Islet precursor cell (in vitro differentiated cells): ENCODE measurements around the gene MGAT4A.
A peak's percentile ranks its signal among the peaks of the same experiment; 100 is the strongest.
"Not testable (repeated sequence)": the region's sequence is repeated elsewhere in the genome, so short reads cannot be mapped to it uniquely, and the experiment has no call there.

Experiments used
- DNase-seq: peaks from one replicate; pipeline ENCODE4 v3.0.0-alpha.2; 2018

The MGAT4A gene

GRCh38 chr2:98759338-98759737 is 28.4 kb upstream of the MGAT4A start:
- peak; percentile 1 for DNase-seq

DNA sequence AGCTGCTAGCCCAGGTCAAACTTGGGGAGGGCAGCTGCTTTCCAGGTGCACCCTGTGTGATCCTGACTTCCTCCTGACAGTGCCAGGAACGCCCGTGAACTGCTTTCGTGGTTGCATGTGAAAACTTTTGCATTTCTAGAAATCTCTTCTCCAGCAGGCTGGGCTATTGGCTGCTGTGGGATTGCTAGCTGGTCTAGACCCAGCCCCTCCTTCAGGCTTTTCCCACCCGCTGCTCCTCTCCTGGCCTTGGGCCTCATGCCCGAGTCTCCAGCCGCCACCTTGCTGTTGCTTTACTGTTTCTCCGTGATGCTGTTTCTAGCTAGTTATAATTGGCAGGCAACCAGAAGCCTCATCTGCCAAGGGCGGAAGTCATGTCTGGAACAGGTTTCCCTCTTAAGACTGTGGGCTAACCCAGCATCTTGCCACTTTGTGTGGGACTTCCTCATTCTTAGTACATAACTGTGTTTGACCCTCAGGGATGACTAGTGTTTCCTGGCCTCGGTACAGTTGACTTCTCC is 27.0 kb upstream of the MGAT4A start:
- DNase-seq = no peak

DNA sequence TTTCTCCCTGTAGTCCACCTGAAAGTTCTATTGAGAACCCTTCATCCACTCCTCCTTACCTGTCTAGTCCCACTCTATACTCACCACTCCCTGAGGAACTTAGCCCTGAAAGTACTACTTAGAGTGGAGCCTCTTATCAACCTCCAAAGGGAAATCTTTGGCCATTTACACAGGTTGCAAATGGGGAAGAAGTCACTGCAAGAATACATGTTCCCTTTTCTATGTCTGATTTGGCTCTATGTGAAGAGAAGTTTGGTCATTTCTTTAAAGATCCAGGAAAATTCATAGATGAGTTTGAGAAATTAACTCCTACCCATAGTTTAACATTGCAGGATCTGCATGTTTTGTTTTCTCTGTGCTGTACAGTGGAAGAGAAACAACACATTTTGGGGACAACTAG is 22.9 kb upstream of the MGAT4A start:
- DNase-seq = no peak

- not testable (repeated sequence) for DNase-seq
These were observed 21.8 kb upstream of the MGAT4A start for GRCh38 chr2:98752711-98753110.

- DNase-seq = peak; percentile 22
These were observed 20.8 kb upstream of the MGAT4A start for GRCh38 chr2:98751748-98752147.

- peak; percentile 22 for DNase-seq
These were observed 19.8 kb upstream of the MGAT4A start for GRCh38 chr2:98750593-98751282.

DNA sequence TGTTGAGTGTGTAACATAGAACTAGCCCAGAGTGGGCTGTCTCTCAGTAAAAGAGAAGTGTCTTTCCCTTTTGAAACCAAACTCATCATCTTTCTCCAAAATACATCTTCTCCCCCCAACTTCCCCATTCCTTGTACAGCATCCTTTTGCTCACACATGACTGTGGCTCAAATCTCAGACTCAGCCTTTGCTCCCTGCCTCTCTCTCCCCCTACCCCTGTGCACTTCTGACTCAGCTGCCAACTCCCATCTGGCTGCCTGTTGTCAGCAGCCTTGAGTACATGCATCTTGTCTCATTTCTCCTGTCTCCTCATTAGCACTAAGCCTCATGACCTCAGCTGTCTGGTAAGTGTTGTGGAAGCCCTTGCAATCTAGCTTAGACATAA is 18.1 kb upstream of the MGAT4A start:
- DNase-seq = peak; percentile 80

DNA sequence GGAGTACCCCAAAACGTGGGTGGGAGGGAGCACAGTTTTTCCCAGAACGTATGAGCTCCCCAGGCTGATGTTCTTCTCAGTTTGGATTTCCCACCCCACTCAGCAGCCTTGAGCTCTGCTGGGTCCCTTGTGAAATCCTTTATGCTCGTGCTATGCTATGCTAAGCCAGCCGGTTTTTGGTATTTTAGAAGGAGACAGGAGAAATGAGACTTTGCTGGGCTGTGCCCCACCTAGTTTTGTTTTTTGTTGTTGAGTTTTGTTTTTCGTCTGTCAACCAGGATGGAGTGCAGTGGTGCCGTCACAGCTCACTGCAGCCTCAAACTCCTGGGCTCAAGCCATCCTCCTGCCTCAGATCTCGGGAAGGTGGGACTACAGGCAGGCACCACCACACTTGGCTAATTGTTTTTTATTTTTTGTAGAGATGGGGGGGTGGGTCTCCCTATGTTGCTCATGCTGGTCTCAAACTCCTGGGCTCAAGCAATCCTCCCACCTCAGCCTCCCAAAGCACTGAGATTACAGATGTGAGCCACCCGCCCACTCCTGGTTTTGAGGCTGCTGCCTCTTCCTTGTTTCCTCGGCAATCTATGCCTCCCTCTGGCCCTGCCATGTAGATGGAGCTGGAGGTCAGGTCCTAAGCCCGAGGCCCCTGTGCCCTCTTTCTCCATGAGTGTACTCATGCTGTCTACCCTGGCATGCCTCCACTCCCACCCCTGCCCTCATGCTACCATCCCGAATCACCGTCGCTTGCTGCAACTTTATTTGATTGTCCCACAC is 17.5 kb upstream of the MGAT4A start:
- DNase-seq = no peak

GRCh38 chr2:98747888-98748287 is 17.0 kb upstream of the MGAT4A start:
- DNase-seq = no peak

- no peak for DNase-seq
These were observed 15.5 kb upstream of the MGAT4A start for GRCh38 chr2:98746426-98746825.

DNA sequence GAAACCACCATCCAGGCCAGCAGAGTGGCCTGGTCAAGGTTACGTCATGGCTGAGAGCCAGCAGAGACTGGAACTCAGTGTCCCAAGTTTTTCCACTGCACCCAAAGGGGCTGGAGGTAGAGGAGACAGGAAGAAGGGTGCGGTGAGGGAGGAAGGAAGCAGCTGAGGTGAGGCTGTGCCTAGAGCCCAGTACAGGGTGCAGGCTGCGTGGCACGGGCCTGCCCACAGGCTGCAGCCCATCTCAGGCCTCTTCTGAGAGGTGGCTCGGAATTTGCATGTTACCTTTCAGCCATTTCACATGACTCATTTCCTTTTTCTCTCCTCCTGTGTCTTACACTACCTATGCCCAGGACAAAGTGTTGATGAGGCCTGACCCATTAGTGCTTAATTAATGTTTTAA is 13.7 kb upstream of the MGAT4A start:
- no peak for DNase-seq

DNA sequence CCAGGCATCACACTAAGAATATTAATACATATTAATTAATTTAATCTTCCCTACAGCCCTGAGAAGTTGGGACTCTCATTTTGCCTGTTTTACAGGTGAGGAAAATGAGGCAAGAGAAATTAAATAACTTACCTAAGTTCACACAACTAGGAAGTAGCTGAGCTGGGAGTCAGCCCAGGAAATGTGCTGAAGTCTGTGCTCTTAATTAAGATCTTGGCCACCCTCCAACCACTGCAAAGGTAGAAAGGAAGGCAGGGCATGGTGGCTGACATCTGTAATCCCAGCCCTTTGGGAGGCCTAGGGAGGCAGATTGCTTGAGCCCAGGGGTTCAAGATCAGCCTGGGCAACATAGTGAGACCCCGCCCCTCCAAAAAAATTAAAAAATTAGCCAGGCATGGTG is 12.9 kb upstream of the MGAT4A start:
- no peak for DNase-seq

DNA sequence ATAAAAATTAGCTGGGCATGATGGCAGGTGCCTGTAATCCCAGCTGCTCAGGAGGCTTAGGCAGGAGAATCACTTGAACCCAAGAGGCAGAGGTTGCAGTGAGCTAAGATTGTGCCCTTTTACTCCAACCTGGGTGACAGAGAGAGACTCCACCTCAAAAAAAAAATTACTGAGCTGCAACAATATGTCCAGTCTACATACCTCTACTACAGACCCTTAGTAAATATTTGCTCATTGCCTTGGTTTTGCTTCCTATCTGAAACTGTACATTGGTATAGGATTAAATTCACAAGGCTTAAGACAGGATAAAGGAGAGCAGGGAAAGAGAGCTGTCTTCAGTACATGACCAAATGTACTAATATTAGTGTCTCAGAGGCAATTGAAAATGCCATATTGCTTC is 8.1 kb upstream of the MGAT4A start:
- DNase-seq = no peak

GRCh38 chr2:98738304-98738703 is 7.4 kb upstream of the MGAT4A start:
- DNase-seq = no peak

DNA sequence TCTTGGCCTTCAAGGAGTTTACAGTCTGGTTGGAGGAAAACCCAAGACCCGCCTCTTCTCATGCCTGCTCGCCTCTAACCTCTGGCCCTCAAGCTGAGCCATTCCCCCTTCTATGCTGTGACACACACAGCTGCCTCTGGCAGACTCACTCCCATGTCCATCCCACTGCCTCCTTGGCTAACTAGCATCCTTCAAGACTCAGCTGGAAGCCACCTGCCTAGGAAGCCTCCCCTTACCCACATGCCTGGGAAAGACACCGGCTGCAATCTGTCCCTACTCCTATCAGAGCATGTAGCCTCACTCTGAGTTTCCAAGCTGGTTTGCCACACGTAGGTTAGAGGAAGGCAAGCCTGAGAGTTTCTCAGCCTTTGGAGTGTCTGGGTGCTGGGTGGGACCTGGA is 6.9 kb upstream of the MGAT4A start:
- DNase-seq = no peak

DNA sequence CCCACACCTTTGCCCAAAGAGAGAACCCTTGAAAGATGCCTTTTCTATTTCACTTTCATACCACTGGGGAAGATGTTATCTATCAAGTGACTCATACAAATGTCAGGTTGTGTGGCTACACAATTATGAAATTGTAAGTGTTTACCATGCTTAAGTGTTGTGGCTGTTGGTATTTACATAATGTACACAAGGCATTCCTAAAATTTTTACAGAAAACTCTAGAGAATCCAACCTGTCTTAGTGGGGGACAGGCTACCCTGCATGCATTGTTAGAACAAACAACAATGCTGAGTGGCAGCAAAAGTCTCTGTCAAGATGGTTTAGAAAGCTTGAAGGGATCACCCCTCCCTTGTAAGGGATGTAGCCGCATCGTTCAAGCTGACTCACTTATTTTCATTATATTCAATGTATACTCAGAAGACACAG is 5.5 kb upstream of the MGAT4A start:
- no peak for DNase-seq

DNA sequence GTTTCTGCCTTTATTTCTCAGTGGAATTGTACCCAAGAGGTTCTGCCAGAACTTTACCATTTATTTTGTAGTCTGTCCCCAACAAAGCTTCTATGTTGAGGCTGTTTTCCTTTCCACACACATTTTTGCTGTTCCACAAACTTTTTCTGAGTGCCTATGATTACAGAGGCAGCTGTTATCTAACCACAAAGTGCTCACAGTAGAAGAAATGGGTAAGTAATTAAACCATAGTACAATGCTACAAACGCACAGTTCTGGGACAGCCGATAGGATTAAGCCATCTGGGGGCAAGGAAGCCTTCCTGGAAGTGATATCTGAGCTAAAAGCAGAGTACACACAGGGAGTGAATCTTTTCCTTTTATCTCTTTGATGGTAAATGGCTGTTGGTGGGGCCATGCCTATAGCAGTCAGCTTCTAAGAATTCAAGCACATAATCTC is 3.9 kb upstream of the MGAT4A start:
- DNase-seq = peak; percentile 69

- DNase-seq = no peak
These were observed 3.2 kb upstream of the MGAT4A start for GRCh38 chr2:98734162-98734561.

- DNase-seq = no peak
These were observed 1.6 kb upstream of the MGAT4A start for GRCh38 chr2:98732430-98733051.

GRCh38 chr2:98731894-98732349 is 990 bp upstream of the MGAT4A start:
- no peak for DNase-seq

GRCh38 chr2:98730707-98731040 is 258 bp downstream of the MGAT4A start:
- DNase-seq = peak; percentile 77

DNA sequence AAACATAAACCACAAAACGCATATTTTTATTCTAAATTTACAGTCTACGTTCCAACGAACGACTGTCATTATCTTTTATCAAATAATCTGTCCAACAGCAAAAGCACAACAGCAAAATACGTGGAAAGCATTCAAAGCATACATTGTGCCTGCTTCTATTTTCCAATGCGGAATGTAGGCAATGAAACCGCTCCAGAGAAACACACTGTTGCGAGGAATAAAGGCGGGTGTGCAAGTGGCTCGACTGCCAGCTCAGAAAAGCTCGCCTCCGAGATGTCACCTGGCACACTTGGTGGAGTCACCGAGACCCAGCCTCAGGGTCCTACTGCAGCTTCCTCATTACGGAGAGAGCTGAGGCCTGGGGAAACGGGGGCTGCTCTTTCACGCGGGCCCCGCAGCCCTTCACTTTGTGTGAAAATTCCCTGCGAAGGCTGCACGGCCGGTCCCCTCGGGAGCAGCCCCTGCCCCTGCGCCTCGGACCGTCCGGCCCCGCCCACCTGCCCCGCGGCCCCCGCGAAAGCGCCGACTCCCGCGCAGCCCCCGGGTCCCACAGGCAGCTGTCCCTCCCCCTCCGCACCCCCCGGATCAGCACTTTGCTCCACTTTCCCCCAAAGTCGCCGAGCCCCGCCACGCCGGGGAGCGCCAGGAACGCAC is 752 bp downstream of the MGAT4A start:
- DNase-seq = peak; percentile 59

DNA sequence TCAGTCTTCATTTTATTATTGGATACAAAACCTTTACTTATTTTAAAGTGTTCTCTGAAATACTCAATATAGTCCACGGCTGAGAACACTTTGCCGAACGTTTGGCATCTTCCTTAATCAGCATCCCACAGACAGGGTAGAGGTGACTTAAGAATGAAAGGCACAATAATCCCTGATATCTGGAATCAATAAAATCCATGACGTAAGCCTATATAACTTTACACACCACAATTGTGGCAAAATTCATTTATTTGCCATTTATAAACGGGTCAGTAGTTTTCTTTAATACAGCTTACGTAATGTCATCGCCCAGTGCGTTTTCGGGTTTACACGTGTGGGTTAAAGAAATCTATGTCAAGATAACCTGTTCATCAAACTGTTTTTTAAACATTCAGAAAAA is 1.3 kb downstream of the MGAT4A start:
- no peak for DNase-seq
